A549 treated with Mapracorat at 1 μM for 4 hours (cell line): ENCODE results near the gene PSMG4. TPM values are rescaled to one million over a fixed set of nuclear protein-coding genes. Genes with fewer than 3 reads are reported as not detected.

Experiments
- total RNA-seq: library from RNA; stranded (reverse); fragments of 200-300 nt; extraction: Qiagen RNA extraction; gene quantifications from 5 replicates; pipeline ENCODE4 v1.2.3, GENCODE V29; 2022

The PSMG4 gene
- total RNA-seq = 20.6 to 30.2 TPM (median 27.6 TPM) in 5 replicates

GRCh38 chr6:3258720-3259490, at the start of gene PSMG4:
TSS of gene PSMG4 (plus strand) at chr6:3258947. CDS start at chr6:3259023, 76 bp downstream.

GRCh38 chr6:3227363-3228045, 31.2 kb upstream of the PSMG4 start, which contains the start of gene TUBB2B:
TSS of gene TUBB2B (minus strand) at chr6:3227653. CDS start at chr6:3227543, 110 bp downstream.

Other genes starting within 250 kb of the PSMG4 start
- gene RIPK1, start 190.5 kb upstream of the PSMG4 start, total RNA-seq = 11.3 to 13.9 TPM (median 12.3 TPM) in 5 replicates
- 19.6 to 27.9 TPM (median 24.8 TPM) in 5 replicates for gene BPHL, start 140.2 kb upstream of the PSMG4 start, total RNA-seq
- 82.9 to 104 TPM (median 96.7 TPM) in 5 replicates for gene TUBB2A, start 101.4 kb upstream of the PSMG4 start, total RNA-seq
- gene TUBB2B, start 31.3 kb upstream of the PSMG4 start, total RNA-seq = 12.6 to 15.2 TPM (median 14.4 TPM) in 5 replicates
- 6.7 to 10.0 TPM (median 9.1 TPM) in 5 replicates for gene SLC22A23, start 198.1 kb downstream of the PSMG4 start, total RNA-seq